Progenitor cell of endocrine pancreas (in vitro differentiated cells): Measurements from ENCODE around the gene ZBTB47. TPM values are rescaled to one million over a fixed set of nuclear protein-coding genes. Genes with fewer than 3 reads are reported as not detected.

Experiments used
- DNase-seq: peaks from one replicate; pipeline ENCODE4 v3.0.0; 2021; ENCODE audit warnings: low spot score; ENCODE audit not compliant: unreplicated experiment
- H3K27ac Mint-ChIP-seq: 2 replicates; pipeline ENCODE4 v1.8.0; 2021; ENCODE audit warnings: mild to moderate bottlenecking, moderate library complexity, mixed read lengths
- H3K27me3 Mint-ChIP-seq: 2 replicates; pipeline ENCODE4 v1.8.0; 2021; ENCODE audit warnings: mixed read lengths
- H3K36me3 Mint-ChIP-seq: 2 replicates; pipeline ENCODE4 v1.8.0; 2022; ENCODE audit warnings: mixed read lengths; ENCODE audit not compliant: insufficient read depth
- H3K4me1 Mint-ChIP-seq: 2 replicates; pipeline ENCODE4 v1.8.0; 2021; ENCODE audit warnings: low read depth, mixed read lengths
- H3K4me3 Mint-ChIP-seq: 2 replicates; pipeline ENCODE4 v1.8.0; 2021; ENCODE audit warnings: low read depth, mild to moderate bottlenecking, moderate library complexity, mixed read lengths
- H3K9me3 Mint-ChIP-seq: 2 replicates; pipeline ENCODE4 v1.8.0; 2021; ENCODE audit warnings: low read depth, mixed read lengths
- total RNA-seq: library from RNA; stranded (reverse); gene quantifications from 2 replicates; pipeline ENCODE4 v1.2.1, GENCODE V29; 2021
- TF ChIP-seq, protein P1 (sequence below): fragments of 200-600 bp; sonication (generic); IDR thresholded peaks from one replicate; pipeline ENCODE4 v1.5.0; 2021; ENCODE audit warnings: antibody characterized with exemption, mild to moderate bottlenecking; ENCODE audit not compliant: unreplicated experiment

Gene ZBTB47
- total RNA-seq, 1 donor from 2014 or later = 9.7 TPM

DNA sequence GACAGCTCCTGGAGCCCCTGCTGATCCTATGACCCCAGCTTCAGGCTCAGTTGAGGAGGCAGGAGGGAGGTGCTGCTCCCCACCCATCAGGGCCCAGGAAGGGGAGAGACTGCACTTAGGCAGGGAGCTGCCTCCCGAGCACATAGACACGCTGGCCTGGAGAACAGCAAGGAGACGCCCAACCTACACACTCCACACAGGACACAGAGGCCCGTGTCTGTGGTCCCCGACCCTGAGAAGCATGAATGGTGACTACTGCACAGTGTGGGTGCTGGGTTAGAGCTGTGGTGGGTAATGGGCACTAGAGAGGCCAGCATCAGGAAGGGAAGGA, 50.2 kb downstream of the ZBTB47 start:
- TF ChIP-seq, protein P1, sequence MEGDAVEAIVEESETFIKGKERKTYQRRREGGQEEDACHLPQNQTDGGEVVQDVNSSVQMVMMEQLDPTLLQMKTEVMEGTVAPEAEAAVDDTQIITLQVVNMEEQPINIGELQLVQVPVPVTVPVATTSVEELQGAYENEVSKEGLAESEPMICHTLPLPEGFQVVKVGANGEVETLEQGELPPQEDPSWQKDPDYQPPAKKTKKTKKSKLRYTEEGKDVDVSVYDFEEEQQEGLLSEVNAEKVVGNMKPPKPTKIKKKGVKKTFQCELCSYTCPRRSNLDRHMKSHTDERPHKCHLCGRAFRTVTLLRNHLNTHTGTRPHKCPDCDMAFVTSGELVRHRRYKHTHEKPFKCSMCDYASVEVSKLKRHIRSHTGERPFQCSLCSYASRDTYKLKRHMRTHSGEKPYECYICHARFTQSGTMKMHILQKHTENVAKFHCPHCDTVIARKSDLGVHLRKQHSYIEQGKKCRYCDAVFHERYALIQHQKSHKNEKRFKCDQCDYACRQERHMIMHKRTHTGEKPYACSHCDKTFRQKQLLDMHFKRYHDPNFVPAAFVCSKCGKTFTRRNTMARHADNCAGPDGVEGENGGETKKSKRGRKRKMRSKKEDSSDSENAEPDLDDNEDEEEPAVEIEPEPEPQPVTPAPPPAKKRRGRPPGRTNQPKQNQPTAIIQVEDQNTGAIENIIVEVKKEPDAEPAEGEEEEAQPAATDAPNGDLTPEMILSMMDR = no peak
- no peaks in the 10 kb centered on the region for H3K36me3 Mint-ChIP-seq
- no peaks in the 10 kb centered on the region for H3K9me3 Mint-ChIP-seq
- no peaks in the 10 kb centered on the region for H3K4me1 Mint-ChIP-seq
- peaks cover 10% of the 10 kb centered on the region for H3K27me3 Mint-ChIP-seq
- no peak overlapping the region for H3K27ac Mint-ChIP-seq
- DNase-seq = no peak
- no peak overlapping the region for H3K4me3 Mint-ChIP-seq

DNA sequence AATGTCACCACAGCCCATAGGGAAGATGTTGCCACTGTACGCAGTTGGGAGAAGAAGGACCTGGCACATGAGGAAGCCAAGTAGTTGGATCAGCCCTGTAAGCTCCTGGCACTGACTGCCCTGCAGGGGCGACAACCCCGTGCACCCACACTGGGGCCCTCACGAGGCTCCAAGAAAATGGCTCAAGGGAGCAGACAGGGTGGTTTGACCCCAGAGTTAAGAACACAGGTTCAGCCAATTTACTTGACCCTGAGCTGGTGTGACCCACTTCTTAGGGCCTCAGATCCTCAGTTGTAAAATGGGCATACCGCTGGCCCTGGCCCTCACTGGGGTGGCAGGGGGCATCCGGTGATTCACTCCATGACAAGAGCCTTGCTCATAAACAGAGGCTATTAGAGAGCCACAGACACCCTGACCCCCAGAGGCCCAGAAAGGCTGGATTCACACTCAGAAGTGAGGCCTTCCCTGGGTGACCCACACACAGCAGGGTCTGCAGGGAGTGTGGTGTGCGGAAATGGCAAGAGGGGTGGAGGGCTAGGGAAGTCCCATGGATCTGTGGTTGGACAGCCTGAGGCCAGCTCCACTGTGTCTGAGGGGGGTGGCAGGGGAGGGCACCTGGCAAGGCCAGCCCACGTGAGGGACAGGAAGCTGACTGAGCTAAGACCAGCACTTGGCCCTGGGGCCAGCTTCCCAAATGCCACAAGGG, 50.8 kb downstream of the ZBTB47 start:
- no peak for DNase-seq
- no peaks in the 10 kb centered on the region for H3K36me3 Mint-ChIP-seq
- H3K9me3 Mint-ChIP-seq = no peaks in the 10 kb centered on the region
- no peak overlapping the region for H3K27ac Mint-ChIP-seq
- H3K27me3 Mint-ChIP-seq = peaks cover 10% of the 10 kb centered on the region
- TF ChIP-seq, protein P1 = no peak
- H3K4me3 Mint-ChIP-seq = no peak overlapping the region
- H3K4me1 Mint-ChIP-seq = no peaks in the 10 kb centered on the region

DNA sequence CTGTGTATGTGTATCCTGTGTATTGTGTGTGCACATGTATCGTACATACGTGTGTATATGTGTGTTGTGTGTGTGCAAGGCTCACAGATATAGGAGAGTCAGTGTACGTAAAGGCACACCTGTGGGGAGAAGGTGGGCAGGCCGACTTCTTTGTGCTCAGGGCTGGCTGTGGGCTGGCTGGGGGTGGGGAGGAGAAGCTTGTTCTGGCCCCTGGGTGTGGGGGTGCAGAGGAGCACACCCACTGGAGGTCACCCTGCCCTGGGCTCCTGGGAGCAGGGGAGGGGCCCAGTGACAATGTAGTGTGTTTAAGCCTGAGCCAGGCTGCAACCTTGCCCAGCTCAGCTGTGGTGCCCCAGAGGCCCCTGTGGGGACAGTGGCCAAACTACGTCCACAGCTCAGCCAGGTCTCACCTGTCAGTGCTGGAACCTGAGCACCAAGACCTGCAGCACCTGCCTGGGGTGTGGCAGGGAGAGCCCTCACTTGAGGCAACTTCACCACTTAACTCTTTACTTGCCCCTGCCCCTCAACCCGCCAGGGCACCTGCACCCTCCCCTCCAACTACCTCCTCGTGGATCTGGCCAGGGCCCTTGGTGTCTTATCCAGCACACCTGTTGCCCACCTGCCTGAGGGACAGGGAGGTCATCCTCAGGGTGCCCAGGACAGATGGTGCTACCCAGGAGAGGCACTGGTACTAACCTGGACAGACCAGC, 51.7 kb downstream of the ZBTB47 start:
- Mint-ChIP-seq H3K27ac (no peak overlapping the region), H3K36me3 (no peaks in the 10 kb centered on the region), H3K9me3 (no peaks in the 10 kb centered on the region), H3K4me3 (no peak overlapping the region), H3K4me1 (no peaks in the 10 kb centered on the region), H3K27me3 (peaks cover 5% of the 10 kb centered on the region)
- peak; percentile 7 for DNase-seq
- TF ChIP-seq, protein P1 = no peak

DNA sequence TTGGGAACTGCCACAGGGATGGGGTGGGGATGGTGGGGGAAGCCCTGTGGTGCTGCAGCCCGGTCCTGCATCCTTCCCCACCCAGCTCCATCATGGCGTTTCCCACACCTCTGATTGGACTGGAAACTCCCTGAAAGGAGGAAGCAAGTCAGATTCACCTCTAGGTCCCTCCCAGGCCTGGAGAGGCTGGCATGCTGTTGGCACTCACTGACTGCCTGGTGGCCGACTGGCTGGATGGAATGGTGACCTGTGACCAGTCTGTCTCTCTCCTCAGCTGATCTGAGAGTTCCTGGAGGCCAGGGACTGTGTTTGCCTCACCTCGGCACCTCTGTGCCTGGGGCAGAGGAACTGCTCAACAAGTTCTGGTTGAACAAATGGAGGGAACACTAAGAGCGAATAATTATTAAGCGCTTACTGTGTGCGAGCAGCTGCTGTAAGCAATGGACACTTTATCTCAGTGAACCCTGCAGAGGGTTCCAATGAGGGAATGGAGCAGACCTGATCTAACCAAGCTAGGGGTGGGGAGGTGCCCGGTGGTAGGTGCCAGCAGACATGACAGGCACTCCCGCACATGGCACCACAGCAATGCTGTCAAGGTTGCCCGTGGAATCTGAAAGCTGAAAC, 52.6 kb downstream of the ZBTB47 start:
- no peaks in the 10 kb centered on the region for H3K4me1 Mint-ChIP-seq
- no peaks in the 10 kb centered on the region for H3K9me3 Mint-ChIP-seq
- no peaks in the 10 kb centered on the region for H3K36me3 Mint-ChIP-seq
- H3K27ac Mint-ChIP-seq = no peak overlapping the region
- peak; percentile 4 for DNase-seq
- no peak overlapping the region for H3K4me3 Mint-ChIP-seq
- H3K27me3 Mint-ChIP-seq = peaks cover 2% of the 10 kb centered on the region
- TF ChIP-seq, protein P1 = no peak

DNA sequence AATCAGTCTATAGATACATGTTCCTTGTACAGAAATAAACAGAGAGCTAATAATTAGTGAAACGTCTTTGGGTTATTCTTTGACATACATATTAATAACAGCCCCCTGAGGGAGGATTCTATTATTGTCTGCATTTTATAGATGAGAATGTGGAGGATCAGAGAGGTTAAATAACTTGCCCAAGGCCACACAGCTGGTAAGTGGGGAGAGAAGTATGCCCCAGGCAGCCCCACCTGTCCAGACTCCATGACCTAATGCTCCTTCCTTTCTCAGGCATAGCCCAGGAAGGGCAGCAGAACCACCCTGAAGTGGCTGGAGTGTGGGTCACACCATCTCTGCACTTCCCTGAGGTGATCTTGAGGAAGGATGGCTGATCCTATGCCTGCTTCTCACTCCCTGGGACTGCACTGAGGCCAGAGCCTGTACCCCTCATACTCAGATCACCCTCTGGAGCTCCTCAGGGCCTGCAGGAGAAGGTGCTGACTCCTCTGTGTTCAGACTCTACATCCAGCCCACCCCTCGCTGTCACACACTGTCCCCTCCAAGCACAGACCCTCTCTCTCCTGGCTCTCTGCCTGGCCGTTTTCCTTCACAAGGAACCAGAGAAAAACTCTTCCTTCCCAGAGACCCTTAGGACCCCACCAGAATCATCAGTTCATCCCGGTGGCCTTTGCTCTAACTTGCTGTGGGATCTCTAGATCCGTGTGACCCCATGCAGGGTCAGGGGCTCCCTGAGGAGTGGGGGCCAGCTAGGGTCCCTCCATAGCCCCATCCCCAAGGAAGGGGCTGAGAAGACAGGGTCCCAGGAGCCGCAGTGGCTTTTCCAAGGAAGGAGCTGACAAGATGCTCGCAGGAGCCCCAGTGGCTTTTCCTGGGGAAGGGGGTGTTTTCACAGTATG, 53.5 kb downstream of the ZBTB47 start:
- Mint-ChIP-seq H3K4me1 (no peaks in the 10 kb centered on the region), H3K9me3 (no peaks in the 10 kb centered on the region), H3K27ac (no peak overlapping the region), H3K27me3 (no peaks in the 10 kb centered on the region), H3K36me3 (no peaks in the 10 kb centered on the region), H3K4me3 (no peak overlapping the region)
- DNase-seq = no peak
- TF ChIP-seq, protein P1 = no peak
